Measurements from ENCODE around the gene KCTD16. TPM values are rescaled to one million over a fixed set of nuclear protein-coding genes. Genes with fewer than 3 reads are reported as not detected.

KCTD16 gene
- total and polyA plus RNA-seq, 2 experiments from 2014 or later, result 0.45 to 3.4 TPM

- 94% methylated on average over 3 of the region's 3 CpGs for WGBS (ENCODE audit: low lambda C conversion rate, missing lambda C conversion rate)
- H3K4me1 ChIP-seq (ENCODE audit: insufficient read depth), result no peaks in the 10 kb centered on the region
- no peaks in the 10 kb centered on the region for H3K9me2 ChIP-seq (replicated peaks; ENCODE audit: insufficient read depth)
- TF ChIP-seq EZH2phosphoT487 (IDR thresholded peaks at IDR 0.05; ENCODE audit: low read depth, severe bottlenecking, unreplicated experiment), result no peak
- no peak for TF ChIP-seq CTCF (IDR thresholded peaks at IDR 0.05; ENCODE audit: poor library complexity)
- TF ChIP-seq EZH2 (IDR thresholded peaks at IDR 0.05; ENCODE audit: borderline replicate concordance), result no peak
- no peaks in the 10 kb centered on the region for H3K9me3 ChIP-seq (ENCODE audit: low read depth)
- no peaks in the 10 kb centered on the region for H3K27me3 ChIP-seq
- H3K4me2 ChIP-seq, result no peak overlapping the region
- no peaks in the 10 kb centered on the region for H3K36me3 ChIP-seq (replicated peaks; ENCODE audit: insufficient read depth, low read depth)
- no peaks in the 10 kb centered on the region for H3K79me2 ChIP-seq
- H4K20me1 ChIP-seq (ENCODE audit: insufficient read depth, poor library complexity, severe bottlenecking), result no peaks in the 10 kb centered on the region
- H3K27ac ChIP-seq, result no peak overlapping the region
- DNase-seq (ENCODE audit: low spot score), result no peak
- no peak overlapping the region for H3K4me3 ChIP-seq
- no peak overlapping the region for H2AFZ ChIP-seq
These were observed 248.0 kb downstream of the KCTD16 start for GRCh38 chr5:144418719-144419118.

GRCh38 chr5:144421411-144421810, 250.7 kb downstream of the KCTD16 start:
- TF ChIP-seq CTCF (IDR thresholded peaks at IDR 0.05; ENCODE audit: poor library complexity), result no peak
- no peak for TF ChIP-seq EZH2phosphoT487 (IDR thresholded peaks at IDR 0.05; ENCODE audit: low read depth, severe bottlenecking, unreplicated experiment)
- no peak for TF ChIP-seq EZH2 (IDR thresholded peaks at IDR 0.05; ENCODE audit: borderline replicate concordance)
- H3K4me3 ChIP-seq, result no peak overlapping the region
- no peaks in the 10 kb centered on the region for H4K20me1 ChIP-seq (ENCODE audit: insufficient read depth, poor library complexity, severe bottlenecking)
- H3K4me2 ChIP-seq, result no peak overlapping the region
- DNase-seq (ENCODE audit: low spot score), result peak; percentile 13
- no peaks in the 10 kb centered on the region for H3K9me2 ChIP-seq (replicated peaks; ENCODE audit: insufficient read depth)
- H3K79me2 ChIP-seq, result no peaks in the 10 kb centered on the region
- no peaks in the 10 kb centered on the region for H3K36me3 ChIP-seq (replicated peaks; ENCODE audit: insufficient read depth, low read depth)
- no peaks in the 10 kb centered on the region for H3K9me3 ChIP-seq (ENCODE audit: low read depth)
- 63% methylated on average over 6 of the region's 6 CpGs for WGBS (ENCODE audit: low lambda C conversion rate, missing lambda C conversion rate)
- H3K27me3 ChIP-seq, result no peaks in the 10 kb centered on the region
- H3K4me1 ChIP-seq (ENCODE audit: insufficient read depth), result no peaks in the 10 kb centered on the region
- no peak overlapping the region for H3K27ac ChIP-seq
- no peak overlapping the region for H2AFZ ChIP-seq

- Histone ChIP-seq H2AFZ (no peak overlapping the region), H3K4me3 (no peak overlapping the region), H3K36me3 (replicated peaks; ENCODE audit: insufficient read depth, low read depth) (no peaks in the 10 kb centered on the region), H3K4me1 (ENCODE audit: insufficient read depth) (no peaks in the 10 kb centered on the region), H3K9me2 (replicated peaks; ENCODE audit: insufficient read depth) (no peaks in the 10 kb centered on the region), H3K4me2 (no peak overlapping the region), H3K27ac (no peak overlapping the region), H3K79me2 (no peaks in the 10 kb centered on the region), H3K9me3 (ENCODE audit: low read depth) (no peaks in the 10 kb centered on the region), H4K20me1 (ENCODE audit: insufficient read depth, poor library complexity, severe bottlenecking) (no peaks in the 10 kb centered on the region), H3K27me3 (no peaks in the 10 kb centered on the region)
- no peak for DNase-seq (ENCODE audit: low spot score)
- 59% methylated on average over 2 of the region's 2 CpGs for WGBS (ENCODE audit: low lambda C conversion rate, missing lambda C conversion rate)
- TF ChIP-seq EZH2 (IDR thresholded peaks at IDR 0.05; ENCODE audit: borderline replicate concordance) (no peak), EZH2phosphoT487 (IDR thresholded peaks at IDR 0.05; ENCODE audit: low read depth, severe bottlenecking, unreplicated experiment) (no peak), CTCF (IDR thresholded peaks at IDR 0.05; ENCODE audit: poor library complexity) (no peak)
These were observed 251.5 kb downstream of the KCTD16 start for GRCh38 chr5:144422018-144422727.
